Fibroblast of skin of left quadriceps (primary cell): ENCODE measurements around the gene LHX3.

ENCODE experiments used
- DNase-seq, 2 experiments: peaks; one replicate each; pipeline ENCODE4 v3.0.0-alpha.2; 2013; ENCODE audit warnings: low read depth in 2 of 2

The LHX3 gene

GRCh38 chr9:136204838-136205706 is at the start of gene LHX3:
Gene LHX3 (minus strand): TSS chr9:136205128. CDS start chr9:136205012, 116 bp downstream.
- DNase-seq, result no peak

GRCh38 chr9:136253246-136254130 is 48.6 kb upstream of the LHX3 start:
- DNase-seq, result no peak

DNA sequence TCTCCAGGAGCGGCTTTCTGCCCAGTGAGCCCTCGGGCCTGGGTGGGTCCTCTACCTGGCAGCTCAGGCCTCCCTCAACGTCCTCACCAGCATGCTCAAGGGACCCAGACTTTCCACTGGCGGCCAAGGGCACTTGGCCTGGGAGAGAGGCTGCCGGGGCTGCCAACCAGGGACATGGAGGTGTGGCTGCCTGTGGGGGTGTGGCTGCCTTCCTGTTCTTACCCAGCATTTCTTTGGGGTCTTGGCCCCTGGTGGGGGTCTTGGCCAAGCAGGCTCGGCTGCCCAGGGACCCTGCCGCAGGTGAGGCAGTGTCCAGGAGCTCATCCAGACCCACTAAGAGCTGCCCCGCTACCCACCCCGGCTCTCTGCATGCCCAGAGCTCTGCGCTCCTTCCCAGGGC is 47.9 kb upstream of the LHX3 start:
- no peak for DNase-seq

- DNase-seq, result no peak
These were observed 47.4 kb upstream of the LHX3 start for GRCh38 chr9:136252281-136252680.

GRCh38 chr9:136251264-136252115 is 46.6 kb upstream of the LHX3 start:
- no peak for DNase-seq

DNA sequence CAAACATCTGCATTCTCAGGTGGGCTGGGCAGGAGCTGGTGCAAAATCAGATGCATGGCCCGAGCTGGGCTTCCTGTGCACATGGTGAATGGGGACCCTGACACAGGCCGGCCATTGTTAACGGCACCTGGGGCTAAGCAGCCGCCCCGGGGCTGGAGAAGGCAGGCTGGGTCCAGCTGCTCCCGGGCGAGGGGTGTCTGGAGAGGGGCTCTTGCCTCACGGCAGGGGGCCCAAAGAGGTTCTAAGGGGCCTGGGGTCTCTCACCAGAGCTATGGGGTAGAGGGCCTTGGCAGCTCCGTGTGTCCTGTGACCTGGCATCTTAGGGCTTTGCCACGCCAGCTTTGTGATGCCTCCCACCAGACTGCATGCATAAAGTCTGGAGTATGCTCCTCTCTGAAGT is 45.7 kb upstream of the LHX3 start:
- DNase-seq, result no peak

DNA sequence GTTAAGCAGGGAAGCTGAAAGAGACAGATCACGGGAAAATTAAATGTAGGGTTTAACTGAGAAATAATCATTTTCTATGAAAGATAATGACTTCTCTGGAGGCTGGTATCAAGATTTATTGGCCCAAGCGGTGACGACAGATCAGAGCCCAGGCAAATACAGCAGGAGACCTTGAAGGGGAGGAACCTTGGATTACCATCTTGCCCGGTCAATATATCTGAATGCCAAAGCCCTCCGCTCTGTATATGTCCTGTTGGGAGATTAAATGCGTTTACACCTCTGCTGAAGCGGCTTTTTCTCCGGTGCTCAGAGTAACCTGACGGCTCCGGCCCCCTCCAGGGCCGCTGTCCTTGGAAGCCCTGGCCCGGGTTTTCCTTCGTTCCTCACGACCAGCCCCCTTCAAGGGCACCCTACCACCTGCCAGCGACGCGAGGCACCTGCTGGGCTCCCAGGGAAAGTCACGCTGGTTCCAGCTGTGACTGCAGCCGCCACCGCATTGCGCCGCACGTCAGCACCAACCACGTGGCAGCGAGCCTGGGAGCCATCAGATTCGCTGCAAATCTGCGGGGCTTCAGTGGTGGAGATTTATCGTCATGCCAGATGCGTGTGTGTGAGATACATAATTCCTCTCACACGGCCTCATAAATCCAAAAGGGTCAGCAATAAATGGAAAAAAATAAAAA is 45.1 kb upstream of the LHX3 start:
- no peak for DNase-seq

GRCh38 chr9:136248951-136249876 is 44.3 kb upstream of the LHX3 start:
- DNase-seq, result no peak

DNA sequence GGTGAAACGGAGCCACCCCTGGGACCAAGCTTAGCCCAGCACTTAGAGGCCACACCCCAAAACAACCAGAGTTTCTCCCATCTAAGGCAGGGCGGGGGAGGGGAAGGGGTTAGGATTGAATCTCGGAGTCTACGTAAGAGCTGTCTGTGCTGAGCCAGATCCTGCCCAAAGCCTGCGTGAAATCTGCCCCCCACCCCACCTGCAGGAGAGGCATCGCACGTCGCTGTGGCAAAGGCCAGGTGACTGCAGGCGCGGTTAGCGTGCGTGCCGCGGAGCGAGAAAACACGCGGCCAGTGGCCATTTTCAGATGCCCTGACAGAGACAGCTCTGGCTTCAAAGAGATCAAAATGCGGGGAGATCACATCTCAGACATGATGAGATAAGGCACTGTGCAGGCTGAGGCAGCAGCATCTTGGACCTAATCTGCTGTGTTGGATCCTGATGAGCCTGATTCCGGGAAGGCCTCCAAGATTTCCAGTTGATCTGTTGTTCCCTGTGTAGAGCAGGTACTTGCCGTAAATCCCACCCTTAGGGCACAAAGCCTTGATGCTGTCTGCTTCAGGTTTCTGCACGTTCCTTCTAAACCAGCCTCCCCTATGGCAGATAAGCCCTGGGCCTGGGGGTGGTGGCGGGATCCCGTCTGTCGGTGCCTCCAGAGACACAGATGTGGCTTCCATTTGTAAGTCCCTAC is 43.2 kb upstream of the LHX3 start:
- no peak for DNase-seq

DNA sequence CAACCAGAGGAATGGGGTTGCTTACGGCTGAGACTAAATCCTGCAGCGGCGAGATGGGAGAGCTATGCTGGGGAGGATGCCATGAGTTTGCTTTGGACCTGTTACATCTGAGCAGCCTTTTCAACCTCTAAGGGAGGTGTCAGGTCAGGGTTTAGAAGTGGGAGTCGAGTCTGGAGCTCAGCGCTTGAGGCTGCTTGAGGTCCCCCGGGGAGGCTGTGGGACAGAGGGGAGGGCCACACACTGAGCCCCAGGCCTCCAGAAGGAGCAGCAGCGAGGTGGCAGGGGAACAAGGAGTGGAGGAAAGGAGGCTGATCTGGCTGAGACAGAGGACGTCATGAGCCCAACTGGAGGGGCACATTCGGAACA is 42.6 kb upstream of the LHX3 start:
- DNase-seq, result no peak

- DNase-seq, result no peak
These were observed 42.1 kb upstream of the LHX3 start for GRCh38 chr9:136246849-136247550.

- peak; percentile 39 to 40 for DNase-seq
These were observed 40.6 kb upstream of the LHX3 start, which contains the start of gene QSOX2 for GRCh38 chr9:136245219-136246150. Gene QSOX2 (minus strand): TSS chr9:136245812. CDS start chr9:136245803, 9 bp downstream.

GRCh38 chr9:136244969-136245218 is 40.0 kb upstream of the LHX3 start:
- DNase-seq, result no peak

GRCh38 chr9:136244122-136244968 is 39.4 kb upstream of the LHX3 start:
- no peak for DNase-seq

- no peak for DNase-seq
These were observed 38.7 kb upstream of the LHX3 start for GRCh38 chr9:136243631-136244030.

- DNase-seq, result no peak
These were observed 38.1 kb upstream of the LHX3 start for GRCh38 chr9:136242918-136243525.

DNA sequence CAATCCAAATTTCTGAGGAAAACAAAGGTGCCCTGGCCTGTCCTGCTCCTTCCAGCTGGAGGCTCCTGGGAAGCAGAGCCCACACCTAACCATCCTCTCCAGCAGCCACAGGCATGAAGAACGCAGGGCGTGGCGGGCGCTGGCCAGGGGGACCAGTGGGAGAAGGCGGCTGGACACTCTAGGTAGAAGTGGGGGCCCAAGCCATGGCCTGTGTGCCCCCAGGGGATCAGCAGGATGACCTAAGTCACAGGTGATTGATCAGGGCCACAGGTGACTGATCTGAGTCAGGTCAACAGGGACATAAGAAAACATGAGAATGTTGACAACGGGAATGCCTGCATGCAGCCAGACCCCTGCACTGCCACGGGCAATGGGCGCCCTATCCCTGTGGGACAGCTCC is 37.3 kb upstream of the LHX3 start:
- no peak for DNase-seq
